Renal cortical epithelial cell (primary cell): Measurements from ENCODE around the gene CHMP5. TPM values are rescaled to one million over a fixed set of nuclear protein-coding genes. Genes with fewer than 3 reads are reported as not detected.

Source experiments
- DNase-seq: peaks from one replicate; pipeline ENCODE4 v3.0.0-alpha.2; 2011; ENCODE audit warnings: low read depth
- total RNA-seq: library from RNA; depleted of rRNA; stranded (reverse); fragments of >200 nt; gene quantifications from 2 replicates; pipeline ENCODE4 v1.2.3, GENCODE V29; 2014

Gene CHMP5
- 161 and 196 TPM in 2 replicates for total RNA-seq

DNA sequence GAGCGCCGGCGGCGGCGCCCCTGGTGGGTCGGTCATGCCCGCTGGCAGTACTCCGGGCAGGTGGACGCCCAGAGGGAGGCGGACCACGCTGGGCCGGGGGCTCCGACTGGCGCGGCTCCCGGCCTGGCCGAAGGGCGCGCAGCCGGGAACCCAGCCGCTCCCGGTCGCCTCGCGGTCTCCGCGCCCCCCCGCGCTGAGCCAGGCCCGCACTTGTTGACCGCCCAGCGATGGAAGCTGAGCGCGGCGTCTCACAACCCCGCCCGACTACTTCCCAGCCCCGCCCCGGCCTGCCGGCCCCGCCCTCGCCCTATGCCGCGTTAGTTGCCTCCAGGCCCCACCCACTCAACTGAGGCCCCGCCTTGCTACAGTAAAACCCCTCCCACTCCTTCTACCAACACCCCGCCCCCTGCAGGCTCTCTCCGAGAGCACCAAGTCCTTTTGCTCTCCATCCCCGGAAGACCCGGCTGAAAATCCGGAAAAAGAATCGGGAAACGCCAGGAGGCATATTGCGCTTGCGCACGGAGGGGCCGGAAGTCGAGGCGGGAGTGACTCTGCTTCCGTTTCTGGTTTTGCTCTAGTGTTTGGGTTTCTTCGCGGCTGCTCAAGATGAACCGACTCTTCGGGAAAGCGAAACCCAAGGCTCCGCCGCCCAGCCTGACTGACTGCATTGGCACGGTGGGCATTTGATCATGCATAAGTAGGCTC lies at the start of gene CHMP5, which contains the start of gene BAG1:
CHMP5 (plus strand) TSS at position 577 of the 705 bp plus-strand sequence; CDS start at position 607, 30 bp downstream.
BAG1 (minus strand) TSS at position 236 of the 705 bp plus-strand sequence.
- DNase-seq = peak; percentile 98

DNA sequence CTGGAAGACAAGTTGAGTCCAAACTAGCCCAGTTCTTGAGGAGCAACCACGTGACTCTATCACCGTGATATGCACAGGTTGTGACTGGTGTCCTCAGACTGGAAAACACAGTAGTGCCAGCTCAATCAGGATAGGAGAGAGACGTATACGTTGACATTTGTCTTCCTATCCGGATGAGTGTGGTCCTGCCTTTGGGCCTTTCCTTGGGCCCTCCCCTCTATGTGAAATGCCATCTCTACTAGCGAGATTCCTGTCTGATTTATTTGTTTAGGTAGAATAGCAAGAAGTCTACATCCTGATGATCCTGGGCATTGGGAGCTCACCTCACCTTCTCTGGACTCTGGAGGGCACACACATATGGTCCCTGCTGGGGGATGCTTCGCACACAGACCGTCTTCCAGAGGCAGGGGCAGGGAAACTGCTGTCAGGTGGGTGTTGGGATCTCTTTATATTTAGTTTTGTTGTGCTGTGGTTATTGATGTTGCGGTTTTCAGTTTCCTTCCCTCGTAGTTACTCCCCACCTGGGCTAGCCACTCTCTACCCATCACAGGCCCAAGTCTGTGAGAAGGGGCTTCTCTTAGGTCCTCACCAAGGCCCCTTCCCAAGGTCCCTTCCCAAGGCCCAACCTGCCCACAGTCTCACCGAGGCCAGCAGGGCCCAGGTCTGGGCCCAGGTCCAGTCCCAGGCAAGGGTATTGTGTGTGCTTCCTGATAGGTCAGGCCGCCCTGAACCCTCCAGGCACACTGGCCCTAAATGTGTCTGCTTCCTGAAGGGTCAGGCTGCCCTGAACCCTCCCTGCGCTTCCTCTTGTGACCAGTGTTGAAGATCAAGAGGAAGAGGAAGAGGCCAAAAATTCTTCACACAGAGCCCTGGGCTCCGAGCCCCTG lies 43.9 kb upstream of the CHMP5 start:
- DNase-seq = no peak

DNA sequence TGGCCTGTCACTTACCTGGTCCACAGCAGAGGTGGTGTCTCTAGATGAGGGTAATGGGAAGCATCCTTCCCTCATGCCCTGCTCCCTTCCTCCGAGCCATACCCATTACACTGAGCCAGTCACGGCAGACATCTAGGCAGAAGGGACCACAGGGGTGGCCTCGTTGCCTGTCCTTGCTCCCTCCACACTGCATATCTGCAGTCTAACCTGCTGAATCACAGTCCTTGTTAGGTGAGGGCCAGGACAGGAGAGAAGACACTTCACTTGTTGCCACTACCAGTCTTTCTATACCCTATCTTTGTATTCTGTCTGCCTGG lies 43.3 kb upstream of the CHMP5 start:
- DNase-seq = no peak

DNA sequence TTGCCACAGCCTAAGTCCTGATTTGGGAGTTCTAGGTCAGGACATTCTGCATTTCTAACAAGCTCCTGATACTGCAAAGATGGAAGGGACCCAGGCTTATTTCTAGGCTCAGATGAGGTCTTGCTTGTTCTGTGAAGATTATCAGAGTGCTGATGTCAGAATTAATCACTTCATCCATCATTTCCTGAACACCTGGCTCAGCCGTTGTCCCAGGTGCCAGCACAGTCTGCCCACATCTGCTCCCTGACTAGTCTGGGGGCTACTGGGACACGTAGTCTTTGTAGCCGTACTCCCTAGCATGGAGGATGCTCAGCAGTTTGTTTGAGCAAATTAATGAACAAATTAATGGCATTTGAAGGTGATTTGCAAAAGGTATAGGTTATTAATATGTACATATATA lies 42.8 kb upstream of the CHMP5 start:
- DNase-seq = no peak

DNA sequence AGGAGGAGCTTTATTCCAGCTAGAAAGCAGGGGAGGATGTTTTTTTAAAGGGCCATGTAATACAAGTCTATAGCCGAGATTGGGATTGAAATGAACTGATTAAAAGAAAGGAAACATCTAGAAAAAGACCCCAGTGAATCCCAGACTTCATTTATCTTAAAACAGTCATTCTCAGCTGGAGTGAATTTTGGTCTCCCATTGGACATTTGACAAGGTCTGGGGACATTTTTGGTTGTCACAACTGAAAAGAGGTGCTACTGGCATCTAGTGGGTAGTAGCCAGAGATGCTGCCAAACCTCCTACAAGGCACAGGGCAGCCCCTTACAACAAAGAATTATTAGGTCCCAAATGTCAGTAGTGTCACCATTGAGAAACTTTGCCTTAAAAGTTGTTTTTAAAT lies 41.2 kb upstream of the CHMP5 start:
- no peak for DNase-seq

DNA sequence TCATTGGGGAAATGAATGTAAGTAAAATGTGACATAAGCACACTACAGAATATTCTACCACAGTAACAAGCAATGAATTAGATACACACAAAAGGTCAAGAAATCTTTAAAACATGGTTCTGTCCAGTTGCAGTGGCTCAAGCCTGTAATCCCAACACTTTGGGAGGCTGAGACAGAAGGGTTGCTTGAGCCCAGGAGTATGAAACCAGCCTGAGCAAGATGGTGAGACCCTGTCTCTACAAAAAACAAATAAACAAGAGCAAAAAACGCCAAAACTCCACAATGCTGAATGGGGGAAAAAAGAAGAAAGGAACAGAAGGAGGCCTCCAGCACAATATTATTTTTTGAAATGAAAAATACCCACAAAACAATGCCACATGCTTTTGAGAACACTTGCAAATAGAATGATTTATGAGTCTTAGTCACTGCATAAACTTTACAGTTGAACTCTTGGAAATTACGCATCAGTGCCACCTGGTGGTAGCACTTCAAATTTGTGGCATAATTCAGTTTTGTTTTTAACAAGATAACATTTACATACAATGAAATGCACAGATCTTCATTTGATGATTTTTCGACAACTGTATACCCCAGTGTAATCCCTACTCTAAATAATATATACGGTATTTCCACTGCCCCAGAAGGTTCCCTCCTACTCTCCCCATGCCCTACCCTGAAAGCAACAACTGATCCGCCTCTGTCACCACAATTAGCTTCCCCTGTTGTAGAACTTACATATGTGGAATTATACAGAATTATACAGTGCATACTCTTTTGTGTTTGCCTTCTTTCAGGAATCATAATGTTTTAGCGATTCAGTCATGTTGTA lies 39.3 kb upstream of the CHMP5 start:
- DNase-seq = peak; percentile 87

DNA sequence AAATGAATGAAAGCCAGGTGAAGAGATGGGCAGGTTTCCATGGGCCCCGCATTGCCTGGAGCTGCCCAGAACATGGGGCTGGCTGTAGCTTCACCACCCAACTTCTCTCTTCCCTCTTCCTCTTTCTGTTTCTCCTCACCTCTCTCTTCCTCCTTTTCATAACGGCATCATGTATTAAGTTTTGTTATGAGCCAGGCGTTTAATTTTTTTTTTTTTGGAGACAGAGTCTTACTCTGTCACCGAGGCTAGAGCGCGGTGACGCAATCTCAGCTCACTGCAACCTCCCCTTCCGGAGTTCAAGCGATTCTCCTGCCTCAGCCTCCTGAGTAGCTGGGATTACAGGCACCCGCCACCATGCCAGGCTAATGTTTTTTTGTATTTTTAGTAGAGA lies 37.8 kb upstream of the CHMP5 start:
- DNase-seq = no peak

DNA sequence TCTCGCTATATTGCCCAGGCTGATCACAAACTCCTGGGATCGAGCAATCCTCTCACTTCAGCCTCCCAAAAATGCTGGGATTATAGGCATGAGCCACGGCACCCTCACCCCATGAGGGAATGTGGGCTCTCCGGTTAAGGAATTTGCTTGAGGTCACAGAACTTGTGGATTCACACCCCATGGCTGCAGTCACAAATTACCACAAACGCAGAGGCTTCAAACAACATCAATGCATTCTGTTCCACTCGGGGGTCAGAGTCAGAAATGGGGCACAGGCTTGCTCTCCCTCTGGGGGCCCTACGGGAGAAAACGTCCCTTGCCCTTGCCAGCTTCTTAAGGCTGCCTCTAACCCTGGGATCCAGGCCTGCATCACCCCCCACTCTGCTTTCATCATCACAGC lies 37.1 kb upstream of the CHMP5 start:
- DNase-seq = no peak

DNA sequence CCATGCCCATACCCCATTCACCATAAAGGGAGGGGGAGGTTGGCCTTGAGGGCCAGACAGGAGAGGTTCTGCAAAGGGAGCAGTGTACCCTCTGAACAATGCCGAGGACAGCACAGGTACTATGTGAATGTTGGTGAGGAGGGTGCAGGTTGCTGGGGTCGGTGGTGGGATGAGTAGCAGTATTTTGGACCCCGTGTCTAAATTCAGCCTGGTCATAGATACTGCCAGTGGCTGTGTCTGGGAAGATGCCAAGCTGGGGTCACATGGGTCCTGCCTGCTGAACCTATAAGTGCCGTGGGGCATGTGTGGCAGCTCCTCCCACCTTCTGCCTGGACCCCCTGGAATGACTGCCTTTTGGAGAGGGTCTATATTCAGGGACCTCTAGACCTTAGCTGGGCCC lies 36.2 kb upstream of the CHMP5 start:
- DNase-seq = no peak

DNA sequence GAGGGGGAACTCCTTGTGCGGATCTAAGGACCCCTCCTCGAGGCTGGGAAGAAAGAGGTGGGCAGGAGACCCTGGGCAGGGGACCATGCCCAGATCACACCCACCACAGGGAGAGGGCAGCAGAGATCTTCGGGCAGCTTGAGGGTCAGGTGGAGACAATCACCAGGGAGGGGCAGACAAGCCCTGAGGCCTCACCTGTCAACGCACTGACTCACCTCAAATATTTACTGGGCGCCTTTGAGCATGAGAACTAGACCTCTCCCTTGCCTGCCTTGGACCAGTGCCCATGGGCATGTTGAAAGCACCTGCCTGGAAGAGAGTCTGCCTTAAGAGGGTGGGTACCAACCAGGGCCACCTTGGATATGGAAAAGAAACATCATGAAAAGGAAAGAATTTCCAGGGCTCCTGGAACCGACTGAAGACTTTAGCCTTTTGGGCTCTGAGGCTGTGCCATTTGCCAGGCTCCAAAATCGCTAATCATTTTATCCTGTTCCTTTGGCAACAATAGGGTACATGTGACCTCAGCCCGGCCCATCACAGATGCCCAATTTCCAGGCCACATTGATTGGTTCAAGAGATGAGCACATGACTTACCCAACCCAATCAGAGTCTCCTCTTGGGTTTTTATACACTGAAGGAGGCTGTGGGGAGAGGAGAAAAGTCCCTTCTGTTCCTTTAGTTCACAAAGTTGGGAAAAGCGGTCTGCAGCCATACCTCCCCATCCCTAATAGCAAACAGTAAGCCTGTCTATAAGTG lies 35.3 kb upstream of the CHMP5 start:
- peak; percentile 87 for DNase-seq

DNA sequence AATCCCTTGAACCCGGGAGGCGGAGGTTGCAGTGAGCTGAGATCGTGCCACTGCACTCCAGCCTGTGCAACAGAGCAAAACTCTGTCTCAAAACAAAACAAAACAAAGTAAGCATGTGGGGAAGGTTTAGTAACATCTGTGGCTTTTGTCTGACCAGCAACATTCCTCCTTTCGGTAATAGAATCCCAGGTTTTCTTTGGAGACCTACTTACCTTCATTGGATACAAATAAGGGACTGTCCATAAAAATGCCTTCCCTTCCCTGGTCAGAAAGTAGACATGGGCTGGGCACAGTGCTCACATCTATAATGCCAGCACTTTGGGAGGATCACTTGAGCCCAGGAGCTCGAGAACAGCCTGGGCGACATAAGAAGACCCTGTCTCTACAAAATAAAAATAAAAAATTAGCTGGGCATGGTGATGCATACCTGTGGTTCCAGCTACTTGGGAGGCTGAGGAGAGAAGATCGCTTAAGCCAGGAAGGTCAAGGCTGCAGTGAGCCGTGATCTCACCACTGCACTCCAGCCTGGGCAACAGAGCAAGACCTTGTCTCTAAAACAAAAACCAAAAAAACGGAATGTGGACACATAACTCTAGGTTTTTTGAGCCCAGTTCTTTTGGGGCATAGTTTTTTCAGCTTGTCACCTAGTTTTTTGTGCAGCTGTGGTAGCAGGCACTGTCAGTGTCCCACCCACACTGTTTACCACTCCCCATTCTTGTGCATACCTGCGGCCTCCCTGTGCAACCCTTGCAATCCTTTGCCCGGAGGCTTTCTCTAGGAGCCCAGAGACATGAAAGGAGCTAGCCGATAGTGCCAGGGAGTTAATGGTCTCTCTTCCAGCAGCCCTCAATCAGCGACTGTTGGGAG lies 33.9 kb upstream of the CHMP5 start:
- peak; percentile 87 for DNase-seq

DNA sequence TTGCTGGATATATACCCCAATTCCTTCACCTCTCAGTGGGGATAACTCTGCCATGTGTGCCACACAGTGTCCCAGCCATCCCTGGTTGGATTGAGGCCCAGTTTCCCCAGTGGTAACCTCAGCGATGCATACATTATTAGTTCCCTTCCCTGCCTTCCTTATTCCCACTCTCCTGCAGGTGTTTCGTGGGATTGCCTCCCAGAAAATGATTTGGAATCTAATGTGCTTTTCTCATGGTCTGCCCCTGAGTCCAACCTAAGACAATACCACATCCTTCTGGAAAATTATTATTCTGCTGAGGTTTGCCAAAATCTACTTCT lies 33.3 kb upstream of the CHMP5 start:
- DNase-seq = no peak

DNA sequence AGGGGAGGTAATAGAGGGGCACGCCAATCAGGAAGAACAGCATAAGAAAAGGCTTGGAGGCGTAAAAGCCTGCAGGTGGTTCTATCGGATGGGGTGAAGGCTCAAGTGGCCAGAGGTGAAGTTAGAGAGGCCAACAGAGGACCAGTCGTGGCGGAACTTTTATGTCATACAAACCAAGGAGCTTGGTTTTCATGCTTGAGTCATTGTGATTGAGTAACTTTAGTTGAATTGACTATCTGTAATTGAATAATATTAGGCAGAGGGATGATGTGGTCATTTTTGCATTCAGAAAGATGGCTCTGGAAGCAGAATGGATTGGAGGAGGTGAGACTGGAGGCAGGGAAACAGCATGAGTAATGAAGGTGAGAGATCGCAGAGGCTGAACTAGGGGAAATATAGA lies 32.0 kb upstream of the CHMP5 start:
- DNase-seq = peak; percentile 53

DNA sequence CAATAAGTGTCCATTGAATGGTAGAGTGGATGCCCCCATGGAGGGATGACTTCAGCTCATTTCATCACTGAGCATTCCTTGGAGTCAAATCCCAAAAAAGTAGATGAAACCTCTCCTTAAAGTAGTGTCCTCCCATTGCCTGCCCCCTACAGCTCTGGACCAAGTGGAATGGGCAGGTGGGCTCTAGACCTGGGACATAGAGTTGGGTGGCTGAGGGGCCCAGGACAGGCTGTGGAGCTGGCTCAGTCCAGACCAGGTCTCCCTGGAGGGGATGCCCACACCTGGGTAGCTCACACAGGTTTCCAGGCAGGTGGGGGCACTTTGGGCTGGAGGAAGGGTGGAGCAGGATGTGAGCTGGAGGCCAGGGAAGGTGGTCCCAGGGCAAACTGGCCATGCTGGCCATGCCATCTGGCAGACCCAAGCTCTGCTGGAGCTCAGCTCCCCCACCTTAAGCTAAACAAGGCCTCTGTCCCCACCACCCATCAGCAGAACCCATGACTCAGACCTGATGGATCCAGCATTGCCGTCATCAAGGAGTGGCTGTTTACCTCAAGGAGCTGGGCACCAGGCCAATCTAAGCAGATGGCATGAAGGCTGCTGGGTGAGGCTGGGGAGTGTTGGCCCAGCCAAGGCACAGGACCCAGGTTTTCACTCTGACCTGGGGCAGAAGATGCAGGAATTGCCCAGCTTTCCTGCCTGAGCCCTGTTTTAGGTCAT lies 31.1 kb upstream of the CHMP5 start:
- DNase-seq = peak; percentile 99

DNA sequence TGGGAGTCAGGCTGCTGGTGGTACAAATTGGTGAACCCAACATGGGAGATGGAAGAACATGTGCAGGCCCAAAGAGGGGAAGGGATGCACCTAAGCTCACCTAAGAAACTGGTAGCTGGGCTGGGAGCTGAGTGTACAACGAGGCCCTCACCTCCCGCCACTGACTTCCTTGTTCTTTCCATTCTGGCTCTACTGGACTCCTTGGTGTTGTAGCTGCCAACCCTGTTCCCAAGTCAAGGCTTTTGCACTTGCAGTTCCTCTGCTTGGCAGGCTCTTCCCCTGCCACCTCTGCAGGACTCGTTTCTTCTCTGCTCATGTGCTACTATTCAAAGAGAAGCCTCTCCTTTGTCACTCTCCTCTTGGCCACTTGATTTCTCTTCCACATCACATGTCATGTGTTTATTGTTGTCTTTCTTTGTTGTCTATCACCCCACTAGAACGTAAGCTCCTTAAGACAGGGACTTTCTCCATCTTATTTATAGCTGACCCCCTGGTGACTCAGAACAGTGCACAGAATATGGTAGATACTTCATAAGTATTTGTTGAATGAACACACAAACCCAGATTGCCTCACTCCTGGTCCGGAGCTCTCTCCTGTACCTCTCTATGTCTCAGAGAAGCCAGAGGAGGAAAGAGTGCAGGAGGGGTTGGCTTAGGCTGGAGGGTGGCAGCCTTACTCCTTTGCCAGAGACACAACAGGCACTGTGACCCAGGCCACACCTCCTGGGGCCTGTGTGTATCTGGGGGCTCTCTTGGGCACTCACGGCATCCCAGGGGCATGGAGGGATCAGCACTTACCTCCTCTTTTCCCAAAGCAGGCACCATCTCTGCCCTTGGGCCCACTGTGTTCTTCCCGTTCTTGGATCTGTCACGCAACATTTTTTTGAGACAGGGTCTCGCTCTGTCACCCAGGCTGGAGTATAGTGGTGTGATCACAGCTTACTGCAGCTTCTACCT lies 30.1 kb upstream of the CHMP5 start:
- DNase-seq = peak; percentile 35

DNA sequence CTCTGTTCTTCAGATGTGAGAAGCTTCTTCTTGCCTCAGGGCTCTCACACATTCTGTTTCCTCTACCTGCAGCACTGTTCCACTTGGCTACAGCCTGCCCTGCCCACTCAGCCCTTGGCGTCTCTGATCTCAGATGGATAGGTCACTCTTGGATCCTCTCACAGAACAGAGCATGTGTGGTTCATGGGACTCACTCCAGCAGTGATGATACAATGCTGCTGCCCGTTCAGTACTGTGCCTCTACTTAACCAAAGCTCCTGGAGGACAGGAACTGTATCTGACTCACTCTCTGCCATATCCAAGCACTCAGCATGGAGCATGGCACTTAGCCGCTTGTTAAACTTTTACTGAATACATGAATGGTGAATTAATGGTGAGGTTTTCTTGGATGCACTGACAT lies 28.3 kb upstream of the CHMP5 start:
- no peak for DNase-seq

DNA sequence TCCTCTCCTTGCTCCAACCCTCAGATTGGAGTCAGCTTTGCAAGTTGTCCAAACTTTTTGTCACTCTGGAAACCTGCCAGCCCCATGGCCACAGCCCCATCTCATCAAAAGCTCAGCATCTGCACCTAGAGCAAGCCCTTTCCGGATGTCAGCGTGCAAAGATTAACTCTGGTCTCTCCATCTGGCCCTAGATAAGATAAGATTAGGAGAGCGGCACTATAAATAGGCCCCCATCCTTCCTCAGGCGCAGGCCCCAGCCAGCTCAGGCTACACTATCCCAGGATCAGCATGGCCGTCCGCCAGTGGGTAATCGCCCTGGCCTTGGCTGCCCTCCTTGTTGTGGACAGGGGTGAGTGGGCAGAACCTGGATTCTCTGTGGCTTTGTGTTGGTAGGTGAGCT lies 24.9 kb upstream of the CHMP5 start, which contains the start of gene SPINK4:
SPINK4 (plus strand) TSS at position 247 of the 400 bp plus-strand sequence; CDS start at position 289, 42 bp downstream.
- DNase-seq = no peak

DNA sequence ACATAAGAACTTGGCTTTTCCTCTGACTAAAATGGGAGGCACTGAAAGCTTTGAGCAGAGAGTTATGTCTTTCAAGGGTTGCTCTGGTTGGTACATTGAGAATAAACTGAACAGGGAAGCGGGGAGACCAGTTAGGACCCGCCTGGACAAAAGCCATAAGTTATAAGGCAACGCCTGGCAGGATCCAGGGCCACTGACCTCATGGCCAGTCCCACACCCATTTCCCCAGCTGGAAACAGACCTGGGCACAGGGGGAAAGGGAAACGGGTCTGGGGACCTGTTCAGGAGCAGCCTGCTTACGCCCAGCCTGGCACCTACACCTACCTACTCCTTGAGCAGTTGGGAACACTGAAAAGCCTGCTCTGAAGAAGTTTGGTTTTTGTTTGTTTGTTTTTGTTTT lies 23.6 kb upstream of the CHMP5 start:
- DNase-seq = no peak

DNA sequence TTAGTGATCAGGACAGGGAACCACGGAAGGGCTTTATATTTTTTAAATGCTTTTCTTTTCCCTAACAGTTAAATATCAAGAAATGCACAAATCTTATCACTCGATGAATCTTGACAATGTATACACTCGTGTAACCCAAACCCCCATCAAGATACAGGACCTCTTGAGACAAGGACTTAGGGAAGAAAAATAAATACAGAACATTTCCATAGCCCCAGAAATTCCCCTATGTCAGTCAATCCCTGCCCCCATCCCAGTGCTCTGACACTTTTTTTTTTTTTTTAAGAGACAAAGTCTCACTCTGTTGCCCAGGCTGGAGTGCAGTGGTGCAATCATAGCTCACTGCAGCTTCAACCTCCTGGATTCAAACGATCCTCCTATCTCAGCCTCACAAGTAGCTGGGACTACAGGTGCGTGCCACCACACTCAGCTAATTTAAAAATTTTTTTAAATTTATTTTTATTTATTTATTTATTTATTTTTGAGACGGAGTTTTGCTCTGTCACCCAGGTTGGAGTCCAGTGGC lies 22.2 kb upstream of the CHMP5 start:
- no peak for DNase-seq
